Stimulated activated CD8-positive, alpha-beta memory T cell treated with anti-CD3 and anti-CD28 coated beads, Interleukin-4, amount 100 ng/mL, for 1 hour (primary cell): ENCODE measurements around the gene NACC2.
"Not testable (repeated sequence)": the region's sequence is repeated elsewhere in the genome, so short reads cannot be mapped to it uniquely, and the experiment has no call there.

ENCODE experiments used
- DNase-seq, 2 donors: peaks; one replicate each; pipeline ENCODE4 v3.0.0-alpha.2; 2020; ENCODE audit warnings: low read depth in 2 of 2, low spot score in 1 of 2

Gene NACC2

GRCh38 chr9:136110082-136111061 is 15.3 kb upstream of the NACC2 start:
- no peak for DNase-seq

- DNase-seq, result peak; percentile 66 to 85
Measured at GRCh38 chr9:136109351-136110081, 14.4 kb upstream of the NACC2 start.

- DNase-seq, result no peak
Measured at GRCh38 chr9:136108648-136109266, 13.7 kb upstream of the NACC2 start.

- no peak for DNase-seq
Measured at GRCh38 chr9:136107953-136108647, 13.0 kb upstream of the NACC2 start.

GRCh38 chr9:136107155-136107952 is 12.3 kb upstream of the NACC2 start:
- DNase-seq, result no peak

- DNase-seq, result no peak
Measured at GRCh38 chr9:136105398-136106135, 10.5 kb upstream of the NACC2 start.

- no peak for DNase-seq
Measured at GRCh38 chr9:136104916-136105315, 9.8 kb upstream of the NACC2 start.

GRCh38 chr9:136104488-136104800 is 9.4 kb upstream of the NACC2 start:
- no peak for DNase-seq

GRCh38 chr9:136103651-136104487 is 8.8 kb upstream of the NACC2 start:
- DNase-seq, result no peak

GRCh38 chr9:136101615-136102074 is 6.6 kb upstream of the NACC2 start:
- not testable (repeated sequence) for DNase-seq

DNA sequence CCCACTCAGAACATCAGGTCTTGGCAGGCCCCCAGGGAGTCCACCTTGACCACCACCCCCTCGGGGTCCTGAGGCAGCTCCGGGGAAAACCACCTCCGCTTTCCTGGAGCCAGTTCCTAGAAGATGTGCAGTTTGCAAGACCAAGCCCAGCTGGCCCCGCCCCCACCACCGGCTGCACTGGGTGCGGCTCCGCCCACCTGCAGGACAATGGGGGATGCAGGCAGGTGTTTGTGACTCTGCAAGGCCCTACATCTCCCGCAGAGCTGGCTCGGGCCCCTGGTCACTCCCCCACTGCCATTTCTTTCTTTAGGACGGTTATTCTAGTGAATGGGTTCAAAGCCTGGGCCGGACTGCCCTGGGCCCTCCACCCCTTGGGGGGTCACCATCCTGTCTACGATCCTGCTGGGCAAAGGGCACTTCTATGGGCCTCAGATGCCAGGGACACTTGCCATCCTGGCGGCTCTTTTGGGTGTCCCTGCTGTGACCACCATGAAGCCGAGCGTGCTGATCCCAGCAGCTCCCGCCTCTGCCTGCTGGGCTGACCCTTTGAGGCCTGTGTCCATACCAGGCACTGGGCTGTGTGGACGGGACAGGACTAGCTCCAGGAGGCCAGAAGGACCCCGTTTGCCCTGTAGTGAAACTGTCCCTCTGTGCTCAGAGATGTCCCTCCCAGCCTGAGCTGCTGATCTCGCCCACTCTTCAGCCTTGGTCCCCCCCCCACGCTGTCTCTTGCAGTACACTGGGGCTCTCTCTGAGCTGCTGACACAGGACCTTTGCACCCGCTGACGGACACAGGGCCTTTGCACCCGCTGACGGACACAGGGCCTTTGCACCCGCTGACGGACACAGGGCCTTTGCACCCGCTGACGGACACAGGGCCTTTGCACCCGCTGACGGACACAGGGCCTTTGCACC is 5.9 kb upstream of the NACC2 start:
- no peak for DNase-seq

- no peak for DNase-seq
Measured at GRCh38 chr9:136099542-136099941, 4.5 kb upstream of the NACC2 start.

DNA sequence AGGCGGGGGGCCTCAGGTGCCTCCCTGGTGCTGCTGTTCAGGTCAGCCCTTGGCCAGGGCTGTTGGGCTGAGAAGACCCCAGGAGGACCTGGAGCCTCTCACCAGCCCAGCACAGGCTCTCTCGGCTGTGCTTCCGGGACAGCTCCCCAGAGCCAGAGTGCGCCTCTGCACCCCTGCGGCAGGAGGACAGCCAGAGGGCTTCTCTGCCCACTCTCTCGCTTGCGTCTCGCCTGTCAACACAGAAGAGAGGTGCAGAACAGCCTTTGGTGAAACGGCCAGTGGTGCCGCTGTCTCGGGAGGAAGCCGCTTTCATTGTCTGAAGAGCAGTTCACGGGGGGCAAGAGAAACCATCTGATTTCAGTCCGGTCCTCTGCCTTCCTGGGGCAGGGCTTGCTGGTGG is 3.8 kb upstream of the NACC2 start:
- DNase-seq, result no peak

DNA sequence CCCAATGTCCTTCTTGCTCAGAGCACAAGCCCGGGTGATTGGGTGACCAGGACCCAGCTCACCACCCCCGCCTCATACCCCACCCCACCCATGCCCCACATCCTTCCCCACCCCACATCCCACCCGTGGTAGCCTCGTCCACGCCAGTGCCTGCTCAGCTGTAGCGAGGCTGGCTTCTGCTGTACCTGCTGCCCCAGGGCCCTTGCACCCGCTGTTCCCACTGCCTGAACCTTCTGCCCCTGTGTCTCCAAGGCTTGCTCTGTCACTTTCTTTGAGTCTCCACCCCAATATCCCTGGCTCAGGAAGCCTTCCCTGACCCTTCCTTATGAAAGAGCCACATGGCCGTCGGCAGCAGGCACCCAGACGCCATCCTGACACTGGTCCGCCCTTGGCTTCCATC is 3.1 kb upstream of the NACC2 start:
- no peak for DNase-seq

DNA sequence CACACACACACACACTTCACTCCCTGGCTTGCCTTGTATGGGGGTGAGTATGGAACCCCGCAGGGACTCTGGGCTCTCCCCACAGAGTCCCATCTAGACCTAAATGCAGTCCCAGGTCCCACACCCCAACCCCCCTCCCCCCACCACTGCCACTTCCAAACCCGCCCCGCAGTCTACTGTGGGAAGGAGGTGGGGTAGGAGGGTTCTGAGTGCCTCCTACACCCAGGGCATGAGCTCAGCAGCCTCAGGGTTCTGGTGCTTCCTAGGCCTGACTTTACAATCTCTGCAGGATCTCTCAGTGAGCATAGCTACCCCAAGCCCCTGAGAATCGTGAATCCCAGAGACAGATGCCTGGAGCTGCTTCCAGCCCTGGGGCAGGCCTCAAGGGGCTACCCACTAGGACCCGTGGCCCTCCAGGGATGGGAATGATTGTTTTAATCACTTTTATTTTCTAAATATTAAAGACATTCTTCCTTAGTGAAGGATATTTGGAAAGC is 1.5 kb upstream of the NACC2 start:
- DNase-seq, result no peak

DNA sequence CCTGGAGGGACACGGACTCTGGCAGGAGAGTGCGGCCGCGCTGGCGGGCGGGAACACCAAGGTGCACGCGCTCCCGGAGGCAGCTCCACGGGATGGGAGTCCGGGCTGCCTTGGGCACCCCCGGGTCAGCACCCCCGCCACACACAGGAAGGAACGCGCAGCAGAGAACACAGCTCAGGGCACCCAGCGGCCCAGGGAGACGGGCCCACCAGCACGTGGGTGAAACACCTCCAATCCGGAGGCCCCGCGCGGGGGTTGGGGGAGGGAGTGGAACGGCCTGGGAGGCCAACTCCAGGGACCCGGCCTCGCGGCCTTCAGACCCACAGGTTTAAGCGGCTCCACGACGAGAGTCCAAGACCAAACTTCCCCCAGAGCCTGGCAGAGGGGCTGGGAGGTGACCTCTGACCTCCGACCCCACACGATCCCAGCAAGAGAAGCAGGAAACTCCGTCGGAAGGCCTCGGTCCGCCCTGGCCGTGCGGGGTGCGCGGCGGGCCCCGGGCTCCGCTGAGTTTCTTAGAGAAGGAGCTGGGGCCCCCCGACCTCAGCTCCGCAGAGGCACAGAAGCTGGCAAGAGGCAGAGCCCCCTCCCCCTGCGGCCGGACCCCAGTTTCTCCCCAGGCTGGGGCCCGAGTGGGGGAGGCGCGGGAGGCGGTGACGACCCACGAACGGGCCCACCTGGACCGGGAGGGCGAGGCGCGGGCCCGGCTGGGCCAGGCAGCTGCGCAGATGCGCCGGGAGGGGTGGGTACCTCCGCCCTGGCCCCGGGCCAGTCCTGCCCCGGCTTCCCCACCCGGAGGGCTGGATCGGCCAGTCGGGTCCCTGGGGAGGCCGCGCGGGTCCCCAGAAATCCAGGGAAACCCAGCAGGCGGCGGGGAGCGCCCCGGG is 851 bp downstream of the NACC2 start:
- peak in 1 of 2 donors; percentile 51 for DNase-seq
